ENCODE measurements around the gene BEND6. TPM values are rescaled to one million over a fixed set of nuclear protein-coding genes. Genes with fewer than 3 reads are reported as not detected.

Gene BEND6
- total and polyA plus RNA-seq, 2 of the 13 experiments (the other 11 are each of a cell fraction or from before 2014, with no cell fraction given): 0.20 to 0.21 TPM

DNA sequence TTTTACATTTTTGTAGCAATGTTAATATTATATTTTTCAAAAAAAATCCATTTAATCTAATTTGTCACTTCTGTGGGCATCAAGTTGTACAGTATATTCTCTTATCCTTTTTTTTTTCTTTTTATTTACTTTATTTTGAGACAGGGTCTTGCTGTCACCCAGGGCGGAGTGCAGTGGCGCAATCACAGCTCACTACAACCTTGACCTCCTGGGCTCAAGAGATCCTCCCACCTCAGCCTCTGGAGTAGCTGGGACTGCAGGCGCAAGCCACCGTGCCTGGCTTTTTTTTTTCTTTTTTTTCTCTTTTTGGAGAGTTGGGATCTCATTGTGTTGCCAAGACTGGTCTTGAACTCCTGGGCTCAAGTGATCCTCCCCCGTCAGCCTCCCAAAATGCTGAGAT is 14.4 kb upstream of the BEND6 start (continued):
- TF ChIP-seq RORA (CRISPR knock-in tag; IDR thresholded peaks at IDR 0.05) (no peak), AGO2 (optimal IDR thresholded peaks at IDR 0.05; ENCODE audit: low read depth, low read length) (no peak), ZNF34 (CRISPR knock-in tag; IDR thresholded peaks at IDR 0.05; ENCODE audit: borderline replicate concordance) (no peak), MBD4 (IDR thresholded peaks at IDR 0.05; ENCODE audit: borderline replicate concordance, low read length) (no peak), GPN1 (CRISPR knock-in tag; IDR thresholded peaks at IDR 0.05; ENCODE audit: borderline replicate concordance) (no peak), ZNF138 (CRISPR knock-in tag; IDR thresholded peaks at IDR 0.05; ENCODE audit: low read depth) (no peak), PHF20 (CRISPR knock-in tag; IDR thresholded peaks at IDR 0.05) (no peak), CEBPG (CRISPR knock-in tag; IDR thresholded peaks at IDR 0.05) (peak; percentile 56; the same call in 1 of the 2 replicates), NR2F6 (IDR thresholded peaks at IDR 0.05) (peak; percentile 42; the same call in 1 of the 2 replicates), NR2F6 (CRISPR knock-in tag; IDR thresholded peaks at IDR 0.05) (peak; percentile 63; the same call in 1 of the 2 replicates), ZNF329 (CRISPR knock-in tag; IDR thresholded peaks at IDR 0.05; ENCODE audit: low read depth) (no peak)

DNA sequence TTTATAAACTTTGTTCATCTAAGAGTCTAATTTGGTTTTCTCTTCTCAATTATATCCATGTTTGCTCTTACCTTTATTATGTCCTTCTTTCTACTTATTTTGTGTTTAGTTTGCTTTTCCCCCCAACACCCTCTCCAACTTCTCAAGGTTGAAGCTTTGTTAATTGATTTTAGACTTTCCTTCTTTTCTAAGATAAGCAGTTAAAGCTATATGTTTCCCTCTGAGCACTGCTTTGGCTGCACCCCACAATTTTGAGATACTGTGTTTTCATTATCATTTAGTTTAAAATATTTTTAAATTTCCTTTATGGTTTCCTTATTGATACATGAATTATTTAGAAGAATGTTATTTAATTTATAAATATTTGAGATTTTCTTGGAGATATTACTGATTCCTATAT is 13.9 kb upstream of the BEND6 start:
- FAIRE-seq (no peak), DNase-seq (ENCODE audit: low spot score) (no peak), ATAC-seq (no peak)
- Histone ChIP-seq H3K9me3 (ENCODE audit: low read length) (0 out of 2 replicates have a peak, but pooled peaks cover 5% of the 10 kb centered on the region), H3K79me2 (ENCODE audit: insufficient read depth, low read length) (no peaks in the 10 kb centered on the region), H4K20me1 (ENCODE audit: insufficient read depth, low read length) (no peaks in the 10 kb centered on the region), H3K4me3 (replicated peaks in 1 of 3; ENCODE audit: insufficient read depth in 1 of 3, low read depth in 2 of 3, low read length in 3 of 3) (no peak overlapping the region), H3K4me1 (ENCODE audit: insufficient read depth, low read length) (no peaks in the 10 kb centered on the region), H2AFZ (ENCODE audit: low read length) (no peak overlapping the region), H3K4me2 (ENCODE audit: low read depth, low read length) (no peak overlapping the region), H3K27me3 (ENCODE audit: control insufficient read depth in 1 of 2, insufficient read depth in 2 of 2, low read length in 2 of 2) (no peaks in the 10 kb centered on the region), H3K9ac (ENCODE audit: insufficient read depth, low read depth, low read length) (no peak overlapping the region), H3K27ac (ENCODE audit: extremely low read length, insufficient read depth, low read length) (no peak overlapping the region), H3K36me3 (replicated peaks in 1 of 2; ENCODE audit: control insufficient read depth in 1 of 2, insufficient read depth in 2 of 2, low read length in 2 of 2) (no peaks in the 10 kb centered on the region)
- in situ Hi-C loops (cut with HindIII; ENCODE audit: extremely low pct_ligation_motif_present, low pct_unique_long_range_greater_than_20kb): no loop called here
- TF ChIP-seq KDM6A (CRISPR knock-in tag; IDR thresholded peaks at IDR 0.05; ENCODE audit: low read depth) (no peak), ZFP90 (CRISPR knock-in tag; IDR thresholded peaks at IDR 0.05; ENCODE audit: borderline replicate concordance) (peak; percentile 98)
- CTCF ChIA-PET (ENCODE audit: low intra/inter-chr PET ratio, low total read pairs): no interaction called here
- BruUV-seq (replicated peaks): no TSS peak
- POLR2A ChIA-PET: no interaction called here
- intact Hi-C loops (cut with micrococcal nuclease; ENCODE audit: unreplicated experiment): no loop called here
